Right atrium auricular region (tissue), 2 donors: ENCODE results near the gene PRDM12. TPM values are rescaled to one million over a fixed set of nuclear protein-coding genes. Genes with fewer than 3 reads are reported as not detected.

ENCODE experiments used
- DNase-seq: peaks from one replicate; pipeline ENCODE4 v3.0.0-alpha.2; 2019; ENCODE audit warnings: low spot score
- H3K27ac ChIP-seq, 2 donors: fragments of 200-600 bp; sonication (generic); 1 replicate in 1 of 2; 2 replicates in 1 of 2; pipeline ENCODE4 v1.5.1; 2016 to 2019
- H3K27me3 ChIP-seq, 2 donors: fragments of 200-600 bp; sonication (generic); one replicate each; pipeline versions ENCODE4 v1.5.1 to v1.6.0; 2017 to 2019
- H3K36me3 ChIP-seq: fragments of 200-600 bp; sonication (generic); one replicate; pipeline ENCODE4 v1.5.1; 2016
- H3K4me1 ChIP-seq, 2 donors: fragments of 200-600 bp; sonication (generic); one replicate each; pipeline versions ENCODE4 v1.5.1 to v1.6.0; 2017 to 2019
- H3K4me3 ChIP-seq, 2 donors: fragments of 200-600 bp; sonication (generic); 1 replicate in 1 of 2; 2 replicates in 1 of 2; pipeline ENCODE4 v1.5.1; 2017 to 2019; ENCODE audit warnings: mild to moderate bottlenecking in 1 of 2, moderate library complexity in 1 of 2
- H3K9me3 ChIP-seq, 2 donors: fragments of 200-600 bp; sonication (generic); one replicate each; pipeline ENCODE4 v1.5.1; 2019
- CTCF ChIP-seq, 2 donors: fragments of 200-600 bp; sonication (generic); IDR thresholded peaks; one replicate each; pipeline ENCODE4 v1.5.1; 2019; ENCODE audit warnings: antibody characterized with exemption in 2 of 2
- total RNA-seq, 2 donors: library from RNA; depleted of rRNA; stranded (reverse); fragments of >200 nt; gene quantifications; one replicate each; pipeline ENCODE4 v1.1.0, GENCODE V29; 2016

Gene PRDM12
- total RNA-seq, 2 donors from 2014 or later = not detected

- Histone ChIP-seq H3K27me3 (no peaks in the 10 kb centered on the region), H3K4me3 (no peak overlapping the region), H3K36me3 (peaks cover 71% of the 10 kb centered on the region), H3K4me1 (peaks cover 0 to 16% of the 10 kb centered on the region in 2 donors), H3K9me3 (no peaks in the 10 kb centered on the region), H3K27ac (no peak overlapping the region)
- DNase-seq = no peak
- no peak for TF ChIP-seq CTCF (IDR thresholded peaks at IDR 0.05)
These were observed 29.6 kb upstream of the PRDM12 start for GRCh38 chr9:130634801-130635200.

- Histone ChIP-seq H3K9me3 (no peaks in the 10 kb centered on the region), H3K36me3 (peaks cover 65% of the 10 kb centered on the region), H3K27me3 (no peaks in the 10 kb centered on the region), H3K4me3 (no peak overlapping the region), H3K27ac (no peak overlapping the region), H3K4me1 (peaks cover 0 to 11% of the 10 kb centered on the region in 2 donors)
- DNase-seq = no peak
- no peak for TF ChIP-seq CTCF (IDR thresholded peaks at IDR 0.05)
These were observed 29.1 kb upstream of the PRDM12 start for GRCh38 chr9:130635306-130635705.

- DNase-seq = no peak
- peaks cover 62% of the 10 kb centered on the region for H3K36me3 ChIP-seq
- peaks cover 0 to 6% of the 10 kb centered on the region in 2 donors for H3K4me1 ChIP-seq
- no peaks in the 10 kb centered on the region for H3K27me3 ChIP-seq
- H3K9me3 ChIP-seq = no peaks in the 10 kb centered on the region
- no peak for TF ChIP-seq CTCF (IDR thresholded peaks at IDR 0.05)
- H3K27ac ChIP-seq = no peak overlapping the region
- no peak overlapping the region for H3K4me3 ChIP-seq
These were observed 28.4 kb upstream of the PRDM12 start for GRCh38 chr9:130635721-130636647.

- peaks cover 55% of the 10 kb centered on the region for H3K36me3 ChIP-seq
- no peak overlapping the region for H3K4me3 ChIP-seq
- no peaks in the 10 kb centered on the region for H3K4me1 ChIP-seq
- DNase-seq = no peak
- TF ChIP-seq CTCF (IDR thresholded peaks at IDR 0.05) = no peak
- no peak overlapping the region for H3K27ac ChIP-seq
- H3K27me3 ChIP-seq = no peaks in the 10 kb centered on the region
- no peaks in the 10 kb centered on the region for H3K9me3 ChIP-seq
These were observed 27.8 kb upstream of the PRDM12 start for GRCh38 chr9:130636648-130637020.

- no peak overlapping the region for H3K4me3 ChIP-seq
These were observed 25.9 kb upstream of the PRDM12 start for GRCh38 chr9:130638284-130639123.

More at GRCh38 chr9:130638284-130639123, 25.9 kb upstream of the PRDM12 start:
- Histone ChIP-seq H3K4me1 (no peaks in the 10 kb centered on the region), H3K27ac (no peak overlapping the region), H3K27me3 (no peaks in the 10 kb centered on the region), H3K36me3 (peaks cover 37% of the 10 kb centered on the region), H3K9me3 (no peaks in the 10 kb centered on the region)
- DNase-seq = no peak
- no peak for TF ChIP-seq CTCF (IDR thresholded peaks at IDR 0.05)
